Prostate gland (tissue), 2 donors: ENCODE results near the gene METTL9.

Experiments used
- POLR2A ChIP-seq: fragments of 450-650 bp; IDR thresholded peaks from one replicate; pipeline ENCODE4 v1.6.1; 2016; ENCODE audit warnings: antibody characterized with exemption, mild to moderate bottlenecking
- TF ChIP-seq, protein P1 (sequence below), 4 experiments: fragments of 200-600 bp in 2 of 4; fragments of 450-650 bp in 2 of 4; sonication (generic) in 2 of 4; IDR thresholded peaks; 1 replicate in 3 of 4; 2 replicates in 1 of 4; pipeline ENCODE4 v1.5.1; 2016 to 2019; ENCODE audit warnings: antibody characterized with exemption in 4 of 4, mild to moderate bottlenecking in 2 of 4, moderate library complexity in 2 of 4

DNA sequence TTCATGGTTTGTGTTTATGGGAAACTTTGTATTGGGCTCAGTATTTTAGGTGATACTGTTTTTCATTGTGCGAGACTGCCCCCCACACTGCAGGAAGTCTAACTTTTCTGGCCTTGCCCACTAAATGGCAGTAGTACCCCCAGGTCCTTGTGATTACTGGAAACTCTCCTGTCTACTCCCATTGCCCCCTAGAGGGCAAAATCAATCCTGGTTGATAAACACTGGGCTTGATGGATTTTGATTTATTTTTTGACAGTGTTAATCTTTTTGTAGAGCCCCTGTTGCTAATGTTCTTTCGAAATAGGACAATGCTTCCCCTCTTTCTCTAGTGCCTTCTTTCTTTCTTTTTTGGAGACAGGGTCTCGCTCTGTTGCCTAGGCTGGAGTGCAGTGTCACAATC lies 15.5 kb downstream of the METTL9 start:
- TF ChIP-seq, protein P1, sequence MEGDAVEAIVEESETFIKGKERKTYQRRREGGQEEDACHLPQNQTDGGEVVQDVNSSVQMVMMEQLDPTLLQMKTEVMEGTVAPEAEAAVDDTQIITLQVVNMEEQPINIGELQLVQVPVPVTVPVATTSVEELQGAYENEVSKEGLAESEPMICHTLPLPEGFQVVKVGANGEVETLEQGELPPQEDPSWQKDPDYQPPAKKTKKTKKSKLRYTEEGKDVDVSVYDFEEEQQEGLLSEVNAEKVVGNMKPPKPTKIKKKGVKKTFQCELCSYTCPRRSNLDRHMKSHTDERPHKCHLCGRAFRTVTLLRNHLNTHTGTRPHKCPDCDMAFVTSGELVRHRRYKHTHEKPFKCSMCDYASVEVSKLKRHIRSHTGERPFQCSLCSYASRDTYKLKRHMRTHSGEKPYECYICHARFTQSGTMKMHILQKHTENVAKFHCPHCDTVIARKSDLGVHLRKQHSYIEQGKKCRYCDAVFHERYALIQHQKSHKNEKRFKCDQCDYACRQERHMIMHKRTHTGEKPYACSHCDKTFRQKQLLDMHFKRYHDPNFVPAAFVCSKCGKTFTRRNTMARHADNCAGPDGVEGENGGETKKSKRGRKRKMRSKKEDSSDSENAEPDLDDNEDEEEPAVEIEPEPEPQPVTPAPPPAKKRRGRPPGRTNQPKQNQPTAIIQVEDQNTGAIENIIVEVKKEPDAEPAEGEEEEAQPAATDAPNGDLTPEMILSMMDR (IDR thresholded peaks at IDR 0.05) = no peak
- TF ChIP-seq POLR2A = no peak
